DOHH2 (cell line): ENCODE measurements around the gene HCK.

Experiments
- CTCF ChIP-seq: fragments of 200-600 bp; sonication (generic); IDR thresholded peaks from one replicate; pipeline ENCODE4 v1.5.1; 2014; ENCODE audit warnings: antibody characterized with exemption, mild to moderate bottlenecking, low read depth, low read length; ENCODE audit not compliant: poor library complexity, severe bottlenecking
- EZH2phosphoT487 ChIP-seq: fragments of 200-600 bp; sonication (generic); IDR thresholded peaks from 2 replicates; pipeline ENCODE4 v1.6.1; 2017; ENCODE audit warnings: borderline replicate concordance, mild to moderate bottlenecking, antibody characterized with exemption, low read length, moderate library complexity, mixed read lengths

DNA sequence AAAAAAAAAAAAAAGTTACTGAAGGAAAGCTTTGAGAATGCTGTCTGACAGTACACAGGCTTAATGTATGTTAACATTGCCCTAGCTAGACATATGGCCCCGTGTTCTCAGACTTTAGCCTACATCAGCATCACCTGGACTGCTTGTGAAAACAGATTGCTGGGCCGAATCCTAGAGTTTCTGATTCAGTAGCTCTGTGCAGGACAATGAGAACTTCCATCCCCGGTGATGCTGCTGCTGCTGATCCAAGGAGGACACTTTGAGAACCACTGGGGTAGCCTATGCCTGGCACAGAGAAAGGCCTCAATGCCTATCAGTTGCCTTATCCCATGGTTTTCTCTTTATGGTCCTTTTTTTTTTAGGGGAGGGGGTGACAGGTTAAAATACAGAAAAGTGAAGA lies 1.6 kb downstream of the HCK start:
- TF ChIP-seq CTCF (no peak), EZH2phosphoT487 (no peak)
